Liver (tissue), 9 donors: ENCODE data around the gene NRG3. TPM values are rescaled to one million over a fixed set of nuclear protein-coding genes. Genes with fewer than 3 reads are reported as not detected.

Experiments
- DNase-seq: peaks from one replicate; pipeline ENCODE4 v3.0.0-alpha.2; 2017; ENCODE audit warnings: low spot score
- H3K27ac ChIP-seq, 2 donors: one replicate each; pipeline ENCODE4 v1.7.0; 2013; ENCODE audit warnings: inconsistent platforms in 2 of 2, low read length in 2 of 2, control low read depth in 1 of 2, low read depth in 1 of 2, mild to moderate bottlenecking in 1 of 2
- H3K27me3 ChIP-seq, 4 donors: one replicate each; pipeline versions ENCODE4 v1.6.1 to v1.7.0; 2013; ENCODE audit warnings: low read length in 3 of 4, inconsistent platforms in 1 of 4, mild to moderate bottlenecking in 1 of 4, moderate library complexity in 1 of 4; ENCODE audit not compliant: control insufficient read depth in 4 of 4, insufficient read depth in 4 of 4
- H3K36me3 ChIP-seq, 4 donors: one replicate each; pipeline versions ENCODE4 v1.6.1 to v1.7.0; 2013; ENCODE audit warnings: low read length in 3 of 4, mild to moderate bottlenecking in 3 of 4, low read depth in 1 of 4, moderate library complexity in 1 of 4; ENCODE audit not compliant: control insufficient read depth in 4 of 4, insufficient read depth in 3 of 4
- H3K4me1 ChIP-seq, 4 donors: one replicate each; pipeline versions ENCODE4 v1.6.1 to v1.7.0; 2013; ENCODE audit warnings: low read length in 3 of 4, mild to moderate bottlenecking in 3 of 4, moderate library complexity in 1 of 4; ENCODE audit not compliant: control insufficient read depth in 4 of 4, insufficient read depth in 4 of 4
- H3K4me3 ChIP-seq, 3 donors: one replicate each; pipeline versions ENCODE4 v1.6.1 to v1.7.0; 2013; ENCODE audit warnings: low read length in 3 of 3, control low read depth in 1 of 3, low read depth in 1 of 3, mild to moderate bottlenecking in 1 of 3
- H3K9ac ChIP-seq, 2 donors: one replicate each; pipeline ENCODE4 v1.7.0; 2013; ENCODE audit warnings: low read length in 2 of 2, mild to moderate bottlenecking in 2 of 2, moderate library complexity in 2 of 2, control low read depth in 1 of 2, low read depth in 1 of 2
- H3K9me3 ChIP-seq, 4 donors: one replicate each; pipeline versions ENCODE4 v1.6.1 to v1.7.0; 2013; ENCODE audit warnings: low read length in 3 of 4; ENCODE audit not compliant: control insufficient read depth in 4 of 4
- CTCF ChIP-seq: fragments of 150-350 bp; IDR thresholded peaks from 2 replicates; pipeline ENCODE4 v1.5.1; 2017; ENCODE audit warnings: improper control_type of control experiment, low read depth, low read length; ENCODE audit not compliant: missing input control
- EGR1 ChIP-seq, 2 donors: IDR thresholded peaks; 2 replicates each; pipeline ENCODE4 v1.6.1; 2016 to 2018; ENCODE audit warnings: antibody characterized with exemption in 2 of 2, low read depth in 2 of 2
- FOXA1 ChIP-seq: IDR thresholded peaks from 2 replicates; pipeline ENCODE4 v1.6.1; 2016; ENCODE audit warnings: antibody characterized with exemption
- FOXA2 ChIP-seq: IDR thresholded peaks from 2 replicates; pipeline ENCODE4 v1.6.1; 2016; ENCODE audit warnings: antibody characterized with exemption
- GABPA ChIP-seq, 2 donors: IDR thresholded peaks in 1 of 2; conservative IDR thresholded peaks in 1 of 2; 2 replicates each; pipeline ENCODE4 v1.6.1; 2016; ENCODE audit warnings: antibody characterized with exemption in 2 of 2, mild to moderate bottlenecking in 1 of 2, moderate library complexity in 1 of 2
- HNF4G ChIP-seq: IDR thresholded peaks from 2 replicates; pipeline ENCODE4 v1.6.1; 2016; ENCODE audit warnings: antibody characterized with exemption
- JUND ChIP-seq, 2 donors: IDR thresholded peaks; 2 replicates each; pipeline ENCODE4 v1.6.1; 2016; ENCODE audit warnings: antibody characterized with exemption in 2 of 2
- MAX ChIP-seq: IDR thresholded peaks from 2 replicates; pipeline ENCODE4 v1.6.1; 2016; ENCODE audit warnings: antibody characterized with exemption
- NR2F2 ChIP-seq: IDR thresholded peaks from 2 replicates; pipeline ENCODE4 v1.6.1; 2016; ENCODE audit warnings: antibody characterized with exemption
- RAD21 ChIP-seq, 2 donors: IDR thresholded peaks; 2 replicates each; pipeline ENCODE4 v1.6.1; 2016; ENCODE audit warnings: antibody characterized with exemption in 2 of 2, mild to moderate bottlenecking in 2 of 2
- RXRA ChIP-seq, 2 donors: IDR thresholded peaks; 2 replicates each; pipeline ENCODE4 v1.6.1; 2017 to 2018; ENCODE audit warnings: antibody characterized with exemption in 2 of 2, mild to moderate bottlenecking in 1 of 2
- SP1 ChIP-seq: IDR thresholded peaks from 2 replicates; pipeline ENCODE4 v1.6.1; 2018; ENCODE audit warnings: antibody characterized with exemption, mild to moderate bottlenecking
- TAF1 ChIP-seq: conservative IDR thresholded peaks from 2 replicates; pipeline ENCODE4 v1.6.1; 2016; ENCODE audit warnings: antibody characterized with exemption, mild to moderate bottlenecking
- ZBTB33 ChIP-seq: IDR thresholded peaks from 2 replicates; pipeline ENCODE4 v1.6.1; 2016; ENCODE audit warnings: antibody characterized with exemption
- WGBS: extraction: QIAGEN DNeasy Blood & Tissue Kit; methylation state at CpG from one replicate; pipeline ENCODE4 v1.1.7; 2013; 5-methylcytosine and 5-hydroxymethylcytosine counted together
- polyA plus RNA-seq, 2 donors: library from polyadenylated mRNA; stranded (reverse) in 1 of 2; unstranded in 1 of 2; fragments of 200-250 nt in 1 of 2; fragments of >200 nt in 1 of 2; fragmentation: Nextera tagmentation in 1 of 2; extraction: Ambion mirVana in 1 of 2; gene quantifications; one replicate each; pipeline versions ENCODE4 v1.2.1 to v1.2.3, GENCODE V29; 2013 to 2015
- total RNA-seq, 2 donors: library from RNA; depleted of rRNA; stranded (reverse); fragments of >200 nt; gene quantifications; one replicate each; pipeline ENCODE4 v1.2.3, GENCODE V29; 2014
- TF ChIP-seq, protein P1 (sequence below): IDR thresholded peaks from 2 replicates; pipeline ENCODE4 v1.6.1; 2016; ENCODE audit warnings: antibody characterized with exemption
- TF ChIP-seq, protein P2 (sequence below): IDR thresholded peaks from 2 replicates; pipeline ENCODE4 v1.6.1; 2016; ENCODE audit warnings: antibody characterized with exemption, mild to moderate bottlenecking
- donor health status: healthy.
- donor health status: healthy.
- donor health status: healthy.
- donor health status: healthy.
- donor health status: healthy.

Gene NRG3
- total and polyA plus RNA-seq, 4 donors, result 0.24 to 3.7 (median 0.38) TPM

GRCh38 chr10:82289945-82290344 is 415.0 kb downstream of the NRG3 start (continued):
- TF ChIP-seq EGR1 (IDR thresholded peaks at IDR 0.05; ENCODE audit: low read depth in 2 of 2), result no peak

DNA sequence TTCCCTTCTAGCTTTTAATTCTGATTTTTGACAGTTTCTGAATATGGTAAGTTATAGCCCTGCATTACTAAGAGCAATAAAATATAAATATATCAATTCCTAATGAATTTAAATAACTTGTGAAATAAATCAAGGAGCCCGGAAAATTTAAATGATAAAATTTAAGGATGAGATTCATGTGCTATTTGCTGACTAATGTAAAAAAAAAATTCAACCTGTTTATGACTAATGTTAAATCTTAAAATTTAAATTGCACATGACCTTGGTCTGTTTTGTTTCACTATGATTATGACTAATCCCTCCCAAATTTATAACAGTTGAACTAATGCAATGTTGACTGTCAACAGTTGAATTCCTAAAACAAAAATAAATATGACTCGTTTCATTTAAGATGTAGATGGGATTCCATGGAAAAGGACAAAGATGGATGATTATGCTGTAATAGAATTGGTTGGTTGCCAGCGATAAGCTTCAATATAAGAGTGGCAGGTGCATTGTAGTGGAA is 419.9 kb downstream of the NRG3 start:
- DNase-seq, result no peak
- H3K27ac ChIP-seq, result no peak overlapping the region
- 82% methylated on average over 3 of the region's 3 CpGs for WGBS
- no peaks in the 10 kb centered on the region for H3K36me3 ChIP-seq
- no peak for TF ChIP-seq CTCF
- TF ChIP-seq RXRA (IDR thresholded peaks at IDR 0.05), result no peak
- no peak for TF ChIP-seq RAD21 (IDR thresholded peaks at IDR 0.05)
- TF ChIP-seq TAF1, result no peak
- TF ChIP-seq EGR1 (IDR thresholded peaks at IDR 0.05; ENCODE audit: low read depth in 2 of 2), result no peak
- TF ChIP-seq, protein P1, sequence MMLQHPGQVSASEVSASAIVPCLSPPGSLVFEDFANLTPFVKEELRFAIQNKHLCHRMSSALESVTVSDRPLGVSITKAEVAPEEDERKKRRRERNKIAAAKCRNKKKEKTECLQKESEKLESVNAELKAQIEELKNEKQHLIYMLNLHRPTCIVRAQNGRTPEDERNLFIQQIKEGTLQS, result no peak
- TF ChIP-seq, protein P2, sequence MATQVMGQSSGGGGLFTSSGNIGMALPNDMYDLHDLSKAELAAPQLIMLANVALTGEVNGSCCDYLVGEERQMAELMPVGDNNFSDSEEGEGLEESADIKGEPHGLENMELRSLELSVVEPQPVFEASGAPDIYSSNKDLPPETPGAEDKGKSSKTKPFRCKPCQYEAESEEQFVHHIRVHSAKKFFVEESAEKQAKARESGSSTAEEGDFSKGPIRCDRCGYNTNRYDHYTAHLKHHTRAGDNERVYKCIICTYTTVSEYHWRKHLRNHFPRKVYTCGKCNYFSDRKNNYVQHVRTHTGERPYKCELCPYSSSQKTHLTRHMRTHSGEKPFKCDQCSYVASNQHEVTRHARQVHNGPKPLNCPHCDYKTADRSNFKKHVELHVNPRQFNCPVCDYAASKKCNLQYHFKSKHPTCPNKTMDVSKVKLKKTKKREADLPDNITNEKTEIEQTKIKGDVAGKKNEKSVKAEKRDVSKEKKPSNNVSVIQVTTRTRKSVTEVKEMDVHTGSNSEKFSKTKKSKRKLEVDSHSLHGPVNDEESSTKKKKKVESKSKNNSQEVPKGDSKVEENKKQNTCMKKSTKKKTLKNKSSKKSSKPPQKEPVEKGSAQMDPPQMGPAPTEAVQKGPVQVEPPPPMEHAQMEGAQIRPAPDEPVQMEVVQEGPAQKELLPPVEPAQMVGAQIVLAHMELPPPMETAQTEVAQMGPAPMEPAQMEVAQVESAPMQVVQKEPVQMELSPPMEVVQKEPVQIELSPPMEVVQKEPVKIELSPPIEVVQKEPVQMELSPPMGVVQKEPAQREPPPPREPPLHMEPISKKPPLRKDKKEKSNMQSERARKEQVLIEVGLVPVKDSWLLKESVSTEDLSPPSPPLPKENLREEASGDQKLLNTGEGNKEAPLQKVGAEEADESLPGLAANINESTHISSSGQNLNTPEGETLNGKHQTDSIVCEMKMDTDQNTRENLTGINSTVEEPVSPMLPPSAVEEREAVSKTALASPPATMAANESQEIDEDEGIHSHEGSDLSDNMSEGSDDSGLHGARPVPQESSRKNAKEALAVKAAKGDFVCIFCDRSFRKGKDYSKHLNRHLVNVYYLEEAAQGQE, result no peak
- no peak for TF ChIP-seq NR2F2
- no peak for TF ChIP-seq ZBTB33
- no peak for TF ChIP-seq SP1
- no peak for TF ChIP-seq HNF4G
- TF ChIP-seq FOXA2, result no peak
- TF ChIP-seq JUND (IDR thresholded peaks at IDR 0.05), result no peak
- TF ChIP-seq MAX, result no peak
- no peak for TF ChIP-seq GABPA (IDR thresholded peaks at IDR 0.05 in 1 of 2, conservative IDR thresholded peaks at IDR 0.05 in 1 of 2)
- no peak for TF ChIP-seq FOXA1
- H3K9ac ChIP-seq, result no peak overlapping the region
- no peak overlapping the region for H3K4me3 ChIP-seq
- no peaks in the 10 kb centered on the region for H3K27me3 ChIP-seq
- no peaks in the 10 kb centered on the region for H3K4me1 ChIP-seq
- no peaks in the 10 kb centered on the region for H3K9me3 ChIP-seq
